Activated naive CD4-positive, alpha-beta T cell treated with anti-CD3 and anti-CD28 coated beads for 36 hours (primary cell): ENCODE data around the gene ISL1. TPM values are rescaled to one million over a fixed set of nuclear protein-coding genes. Genes with fewer than 3 reads are reported as not detected.
A peak's percentile ranks its signal among the peaks of the same experiment; 100 is the strongest.

Experiments used
- CTCF ChIA-PET: fragments of 350-600 bp; sonication (Branson Sonifier 250); formaldehyde crosslinking; loops from one replicate; lab custom pipeline; 2021; ENCODE audit warnings: antibody characterized with exemption; lab: Charles Lee
- DNase-seq: peaks from one replicate; pipeline ENCODE4 v3.0.0-alpha.2; 2020
- H3K27ac Mint-ChIP-seq: one replicate; pipeline ENCODE4 v1.8.0; 2021; ENCODE audit warnings: mild to moderate bottlenecking, mixed read lengths
- H3K27me3 Mint-ChIP-seq: one replicate; pipeline ENCODE4 v1.8.0; 2021; ENCODE audit warnings: low read depth, mixed read lengths
- H3K36me3 Mint-ChIP-seq: one replicate; pipeline ENCODE4 v1.8.0; 2021; ENCODE audit warnings: low read depth, mixed read lengths
- H3K4me1 Mint-ChIP-seq: one replicate; pipeline ENCODE4 v1.8.0; 2021; ENCODE audit warnings: low read depth, mixed read lengths
- H3K4me3 Mint-ChIP-seq: one replicate; pipeline ENCODE4 v1.8.0; 2021; ENCODE audit warnings: mild to moderate bottlenecking, moderate library complexity, mixed read lengths
- H3K9me3 Mint-ChIP-seq: one replicate; pipeline ENCODE4 v1.8.0; 2021; ENCODE audit warnings: mixed read lengths
- intact Hi-C: fragments of 100-400 bp; cut with micrococcal nuclease; formaldehyde crosslinking; loops from one replicate; pipeline ENCODE4 v1.15.1; 2023
- total RNA-seq, 2 experiments: library from RNA; stranded (reverse); gene quantifications; one replicate each; pipeline ENCODE4 v1.2.3, GENCODE V29; 2021

Gene ISL1
- total RNA-seq, 2 experiments from 2014 or later, result not detected

DNA sequence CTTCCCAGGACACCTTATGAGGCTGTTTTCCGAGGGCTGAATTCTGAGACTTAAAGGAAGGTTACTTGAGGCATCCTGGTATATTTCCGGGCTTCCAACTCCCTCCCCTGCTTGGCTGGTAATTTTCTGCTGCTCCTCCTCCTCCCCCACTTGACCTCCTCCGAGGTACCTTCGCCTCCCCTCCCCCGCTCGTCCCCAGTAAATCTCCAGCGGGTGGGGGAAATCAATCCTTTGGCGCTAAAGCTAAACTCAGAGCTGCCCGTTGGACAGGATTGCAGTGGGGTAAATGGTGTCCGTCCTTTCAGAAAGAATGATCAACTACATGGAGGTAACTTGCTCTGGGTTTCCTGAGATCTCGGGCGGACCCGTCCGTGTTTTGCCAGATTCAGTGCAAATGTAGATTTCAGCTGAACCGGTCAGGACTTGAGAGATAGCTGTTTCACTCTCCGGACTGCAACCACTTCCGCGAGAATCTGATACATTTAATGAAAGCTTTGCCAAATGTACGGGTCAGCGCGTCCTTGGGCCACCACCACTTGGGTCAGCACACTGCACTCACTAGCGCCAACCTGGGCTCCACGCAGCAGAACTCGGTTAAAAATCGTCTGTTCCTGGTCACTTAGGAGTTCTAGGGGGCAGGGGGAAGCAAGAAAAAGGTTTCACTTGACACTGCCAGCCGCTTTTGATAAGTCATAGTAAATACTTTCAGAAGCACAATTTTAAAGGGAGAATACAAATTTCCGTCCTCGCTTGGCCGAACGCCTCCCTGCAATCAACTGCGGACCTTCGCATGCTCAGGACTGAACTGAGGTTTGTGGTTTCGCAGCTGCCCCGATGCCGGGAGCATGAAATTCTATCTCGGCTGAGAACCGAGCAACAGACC is 4.6 kb upstream of the ISL1 start:
- H3K36me3 Mint-ChIP-seq, result no peaks in the 10 kb centered on the region
- H3K27me3 Mint-ChIP-seq, result peaks cover 78% of the 10 kb centered on the region
- no peaks in the 10 kb centered on the region for H3K9me3 Mint-ChIP-seq
- no peak for DNase-seq
- CTCF ChIA-PET, result interaction anchor here (0.9 kb wide), 1 partner anchor 1279 kb away, joined by 4 read pairs; no protein-coding TSS in a partner anchor
- intact Hi-C loops, result no loop called here
- H3K27ac Mint-ChIP-seq, result no peak overlapping the region
- no peak overlapping the region for H3K4me3 Mint-ChIP-seq
- peaks cover 16% of the 10 kb centered on the region for H3K4me1 Mint-ChIP-seq

DNA sequence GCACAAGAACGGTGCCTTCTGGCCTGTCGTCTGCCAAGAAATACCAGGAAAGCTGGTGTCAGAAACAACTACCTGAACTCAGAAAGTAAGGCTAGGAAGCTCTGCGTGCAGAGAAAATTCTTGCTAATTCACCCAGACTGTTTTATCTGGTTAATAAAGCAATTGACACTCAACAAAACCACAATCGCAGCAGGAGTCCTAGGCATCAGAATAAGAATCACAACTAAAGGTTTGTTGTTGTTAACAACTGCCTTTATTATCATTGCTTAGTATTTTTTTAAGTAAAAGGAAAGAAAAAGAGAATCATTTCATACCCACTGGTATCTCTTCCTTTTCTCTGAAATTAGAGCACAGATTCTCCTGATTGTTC is 3.9 kb upstream of the ISL1 start:
- Mint-ChIP-seq H3K9me3 (no peaks in the 10 kb centered on the region), H3K36me3 (no peaks in the 10 kb centered on the region), H3K4me1 (peaks cover 16% of the 10 kb centered on the region), H3K27me3 (peaks cover 84% of the 10 kb centered on the region), H3K27ac (no peak overlapping the region), H3K4me3 (no peak overlapping the region)
- intact Hi-C loops, result no loop called here
- no peak for DNase-seq
- CTCF ChIA-PET, result no interaction called here

DNA sequence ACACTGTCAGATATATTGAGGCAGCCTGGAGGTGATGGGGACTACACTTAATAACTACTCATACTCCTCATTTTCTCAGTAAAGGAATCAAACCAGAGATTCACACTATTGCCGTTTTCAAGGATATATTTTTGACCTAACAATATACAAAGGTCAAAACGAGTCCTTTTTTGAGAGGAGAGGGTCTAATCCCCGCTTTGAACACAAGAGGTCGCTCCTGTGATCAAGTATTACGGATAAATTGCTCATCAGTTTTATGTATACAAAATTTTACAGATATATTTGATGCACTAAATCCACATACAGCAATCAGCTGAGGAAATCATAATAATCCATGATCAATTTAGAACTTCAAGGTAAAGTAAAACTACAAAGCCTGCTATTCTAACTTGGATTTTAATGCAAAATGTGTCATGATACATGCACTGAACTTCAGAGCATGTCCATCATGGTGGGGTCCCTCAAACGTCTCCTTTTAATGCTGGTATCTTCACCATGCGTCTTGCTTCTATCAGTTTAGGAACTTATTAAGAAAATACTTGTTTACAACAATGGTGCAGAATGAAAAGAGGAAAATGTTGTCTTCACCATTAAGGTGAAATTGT is 2.5 kb upstream of the ISL1 start:
- Mint-ChIP-seq H3K4me3 (no peak overlapping the region), H3K9me3 (no peaks in the 10 kb centered on the region), H3K27ac (no peak overlapping the region), H3K4me1 (peaks cover 16% of the 10 kb centered on the region), H3K36me3 (no peaks in the 10 kb centered on the region), H3K27me3 (peaks cover 87% of the 10 kb centered on the region)
- CTCF ChIA-PET, result interaction anchor here (0.7 to 1.5 kb wide), 3 partner anchors 18 to 417 kb away, joined by 3 to 4 read pairs (median 4); no protein-coding TSS in a partner anchor
- peak; percentile 18 for DNase-seq
- intact Hi-C loops, result loop anchor here (1.0 to 5.0 kb wide), 4 partner anchors 418 to 1277 kb away; no protein-coding TSS in a partner anchor

DNA sequence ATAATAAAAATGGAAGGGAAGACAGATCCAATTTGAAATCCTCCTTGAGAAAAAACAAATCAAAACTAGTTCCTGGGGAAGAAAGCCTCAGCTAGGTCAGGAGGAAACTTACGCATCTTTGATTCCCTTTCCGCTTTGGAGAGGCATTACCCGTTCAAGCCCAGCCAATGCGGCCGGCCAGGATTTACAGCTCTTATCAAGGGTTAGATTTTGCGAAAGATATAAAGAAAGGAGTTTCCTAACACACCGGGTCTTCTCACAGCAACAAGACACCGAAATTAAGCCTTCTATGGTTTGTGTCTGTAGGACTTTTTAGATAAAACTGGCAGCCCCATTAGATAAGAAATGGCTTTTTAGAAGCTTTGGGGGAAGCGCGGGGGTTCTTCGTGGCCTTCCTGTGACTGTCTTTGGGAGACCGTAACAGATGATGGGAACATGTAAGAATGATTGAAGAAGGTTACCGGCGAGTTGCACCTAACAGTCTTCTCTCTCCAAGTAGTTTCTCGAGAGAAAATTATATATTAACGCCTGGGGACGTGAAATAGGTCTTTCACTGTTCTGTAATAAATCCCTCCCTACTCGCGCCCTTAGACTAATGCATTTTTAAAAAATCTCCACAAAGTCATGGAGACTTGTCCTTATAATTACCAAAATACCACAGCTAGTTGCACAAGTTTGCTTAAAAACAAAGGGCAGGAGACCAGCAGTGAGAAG is 1.3 kb upstream of the ISL1 start:
- Mint-ChIP-seq H3K36me3 (no peaks in the 10 kb centered on the region), H3K4me1 (peaks cover 16% of the 10 kb centered on the region), H3K27me3 (peaks cover 91% of the 10 kb centered on the region), H3K4me3 (no peak overlapping the region), H3K9me3 (no peaks in the 10 kb centered on the region), H3K27ac (no peak overlapping the region)
- no peak for DNase-seq
- intact Hi-C loops, result loop anchor here (2.0 to 5.0 kb wide), 3 partner anchors 419 to 975 kb away; no protein-coding TSS in a partner anchor
- CTCF ChIA-PET, result interaction anchor here (1.0 kb wide), 1 partner anchor 418 kb away, joined by 3 read pairs; no protein-coding TSS in a partner anchor

DNA sequence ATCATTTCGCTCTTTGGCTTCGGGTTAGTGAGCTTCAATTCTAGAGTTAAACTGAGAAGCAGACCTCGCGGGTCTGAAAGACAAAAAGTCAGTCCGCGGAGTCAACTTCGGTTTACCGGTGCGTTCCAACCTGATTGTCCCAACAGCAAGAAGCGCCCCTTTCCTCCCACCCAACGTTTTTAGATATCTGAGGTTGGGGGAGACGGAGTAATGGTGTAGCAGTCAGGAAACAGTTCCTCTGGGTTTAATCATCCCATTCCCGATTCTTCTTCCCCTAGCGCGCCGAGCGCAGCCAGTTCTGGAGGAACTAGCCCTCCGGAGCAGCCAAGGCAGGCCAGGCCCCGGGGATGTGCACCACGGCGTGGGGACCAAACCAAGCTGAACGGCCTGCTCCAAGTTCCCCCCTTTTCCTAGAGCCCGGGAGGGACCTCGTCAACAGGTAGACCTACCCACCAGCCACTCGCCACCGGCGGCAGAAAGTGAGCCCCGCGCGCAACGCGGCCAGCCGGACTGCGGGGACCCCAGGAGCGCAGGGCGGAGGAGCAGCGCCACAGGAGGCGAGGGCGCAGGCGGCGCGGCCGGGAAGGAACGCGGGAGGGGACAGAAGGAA is 622 bp upstream of the ISL1 start:
- intact Hi-C loops, result loop anchor here (5.0 kb wide), 1 partner anchor 975 kb away; no protein-coding TSS in a partner anchor
- no peak for DNase-seq
- CTCF ChIA-PET, result no interaction called here
- H3K4me1 Mint-ChIP-seq, result peaks cover 16% of the 10 kb centered on the region
- H3K27me3 Mint-ChIP-seq, result peaks cover 91% of the 10 kb centered on the region
- no peaks in the 10 kb centered on the region for H3K36me3 Mint-ChIP-seq
- H3K4me3 Mint-ChIP-seq, result peak overlapping the region; percentile 19
- H3K27ac Mint-ChIP-seq, result no peak overlapping the region
- H3K9me3 Mint-ChIP-seq, result no peaks in the 10 kb centered on the region

DNA sequence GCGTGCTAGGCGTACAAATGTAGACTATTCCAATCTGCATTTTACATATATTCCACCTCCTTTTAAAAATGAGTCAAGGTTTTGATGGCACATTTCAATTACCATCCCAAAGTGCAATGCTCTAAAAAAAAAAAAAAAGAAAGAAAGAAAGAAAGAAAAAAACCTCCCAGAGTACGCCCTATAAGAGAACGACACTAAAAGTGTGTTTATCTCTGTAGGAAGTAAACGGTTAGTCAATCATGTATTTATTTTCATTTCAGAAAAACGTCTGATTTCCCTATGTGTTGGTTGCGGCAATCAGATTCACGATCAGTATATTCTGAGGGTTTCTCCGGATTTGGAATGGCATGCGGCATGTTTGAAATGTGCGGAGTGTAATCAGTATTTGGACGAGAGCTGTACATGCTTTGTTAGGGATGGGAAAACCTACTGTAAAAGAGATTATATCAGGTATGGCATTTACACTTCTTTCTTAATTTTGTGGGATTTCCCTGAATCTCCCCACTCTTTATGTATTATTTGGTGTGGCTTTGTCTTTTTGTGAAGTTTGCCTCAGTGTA is 1.1 kb downstream of the ISL1 start:
- Mint-ChIP-seq H3K27me3 (peaks cover 88% of the 10 kb centered on the region), H3K36me3 (no peaks in the 10 kb centered on the region), H3K27ac (no peak overlapping the region), H3K9me3 (no peaks in the 10 kb centered on the region), H3K4me3 (no peak overlapping the region), H3K4me1 (peaks cover 5% of the 10 kb centered on the region)
- DNase-seq, result no peak
- CTCF ChIA-PET, result no interaction called here
- intact Hi-C loops, result loop anchor here (5.0 kb wide), 1 partner anchor 973 kb away; no protein-coding TSS in a partner anchor

DNA sequence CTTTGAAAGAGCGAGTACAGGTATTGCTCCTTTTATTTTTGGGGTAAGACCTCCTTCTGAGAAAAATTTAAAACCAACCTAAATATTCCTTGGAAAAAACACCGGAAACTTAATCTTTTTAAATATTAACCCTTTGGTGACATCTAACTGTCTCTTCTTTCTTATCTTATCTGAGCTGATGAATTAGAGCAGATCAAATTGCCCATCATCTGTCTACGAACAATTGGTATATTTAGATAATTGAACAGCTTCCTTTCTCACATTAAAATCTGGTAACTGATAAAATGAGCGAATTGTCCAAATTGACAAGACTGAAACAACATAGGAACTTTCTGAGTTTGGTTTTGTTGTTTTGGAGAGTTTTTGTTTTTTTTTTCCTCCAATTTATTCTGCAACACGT is 2.0 kb downstream of the ISL1 start:
- peaks cover 3% of the 10 kb centered on the region for H3K4me1 Mint-ChIP-seq
- no peaks in the 10 kb centered on the region for H3K36me3 Mint-ChIP-seq
- no peak overlapping the region for H3K27ac Mint-ChIP-seq
- H3K27me3 Mint-ChIP-seq, result peaks cover 84% of the 10 kb centered on the region
- intact Hi-C loops, result no loop called here
- DNase-seq, result no peak
- no peak overlapping the region for H3K4me3 Mint-ChIP-seq
- no peaks in the 10 kb centered on the region for H3K9me3 Mint-ChIP-seq
- CTCF ChIA-PET, result no interaction called here

DNA sequence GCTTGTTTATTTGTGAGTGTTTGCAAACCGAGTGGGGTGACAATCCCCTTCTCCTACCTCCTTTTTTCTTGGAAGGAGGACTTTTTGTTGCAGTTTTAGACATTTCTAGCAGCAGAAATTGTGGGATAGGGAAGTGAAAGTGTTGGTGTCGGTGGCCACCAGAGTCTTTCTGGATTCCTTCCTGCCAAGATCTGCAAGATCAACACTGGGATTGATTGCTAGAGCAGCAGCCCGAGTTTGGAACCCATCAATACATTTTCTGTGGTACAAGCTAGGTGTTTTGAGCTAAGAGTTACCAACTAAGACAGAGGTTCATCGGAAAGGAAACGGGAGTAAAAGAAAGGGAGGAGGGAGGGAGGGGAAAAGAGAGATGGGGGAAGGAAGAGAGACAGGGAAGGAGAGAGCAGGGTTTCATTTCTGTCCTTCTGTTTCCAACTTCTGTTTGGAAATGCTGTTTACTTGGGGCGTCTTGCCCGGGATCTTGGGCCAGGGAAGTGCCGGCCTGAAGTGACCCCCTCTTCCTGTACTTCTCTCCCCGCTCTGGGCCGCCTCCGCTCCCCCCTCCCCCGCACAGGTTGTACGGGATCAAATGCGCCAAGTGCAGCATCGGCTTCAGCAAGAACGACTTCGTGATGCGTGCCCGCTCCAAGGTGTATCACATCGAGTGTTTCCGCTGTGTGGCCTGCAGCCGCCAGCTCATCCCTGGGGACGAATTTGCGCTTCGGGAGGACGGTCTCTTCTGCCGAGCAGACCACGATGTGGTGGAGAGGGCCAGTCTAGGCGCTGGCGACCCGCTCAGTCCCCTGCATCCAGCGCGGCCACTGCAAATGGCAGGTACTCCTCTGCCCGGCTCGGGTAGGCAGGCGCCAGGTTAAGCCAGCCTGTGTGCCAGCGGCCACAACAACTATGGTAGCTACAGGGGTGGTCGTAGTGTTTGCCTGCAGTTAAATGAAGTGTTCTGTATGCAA is 4.0 kb downstream of the ISL1 start:
- no peak overlapping the region for H3K27ac Mint-ChIP-seq
- H3K4me3 Mint-ChIP-seq, result no peak overlapping the region
- no peaks in the 10 kb centered on the region for H3K9me3 Mint-ChIP-seq
- CTCF ChIA-PET, result no interaction called here
- intact Hi-C loops, result no loop called here
- DNase-seq, result no peak
- H3K4me1 Mint-ChIP-seq, result peaks cover 2% of the 10 kb centered on the region
- peaks cover 77% of the 10 kb centered on the region for H3K27me3 Mint-ChIP-seq
- H3K36me3 Mint-ChIP-seq, result no peaks in the 10 kb centered on the region

DNA sequence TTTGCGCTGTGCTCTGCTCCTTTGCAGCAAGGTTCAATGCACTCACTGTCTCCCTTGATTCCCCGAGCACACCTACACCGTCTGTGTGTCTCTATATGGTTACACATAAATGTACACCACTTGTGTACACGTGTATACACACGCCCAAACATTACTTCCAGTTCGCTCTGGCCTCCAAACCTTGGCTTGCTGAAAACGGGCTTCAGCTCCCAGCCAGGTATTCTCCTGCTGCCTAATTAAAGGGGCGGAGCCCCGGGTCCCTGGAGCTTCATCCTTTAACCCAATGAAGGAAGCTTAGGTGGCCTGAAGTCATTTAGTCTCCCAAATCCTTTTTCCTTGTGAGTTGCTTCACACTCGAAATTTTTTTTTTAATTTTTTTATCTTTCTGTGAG is 4.6 kb downstream of the ISL1 start:
- DNase-seq, result no peak
- H3K4me3 Mint-ChIP-seq, result no peak overlapping the region
- H3K4me1 Mint-ChIP-seq, result peaks cover 2% of the 10 kb centered on the region
- no peak overlapping the region for H3K27ac Mint-ChIP-seq
- CTCF ChIA-PET, result no interaction called here
- peaks cover 2% of the 10 kb centered on the region for H3K9me3 Mint-ChIP-seq
- intact Hi-C loops, result no loop called here
- H3K27me3 Mint-ChIP-seq, result peaks cover 78% of the 10 kb centered on the region
- no peaks in the 10 kb centered on the region for H3K36me3 Mint-ChIP-seq

DNA sequence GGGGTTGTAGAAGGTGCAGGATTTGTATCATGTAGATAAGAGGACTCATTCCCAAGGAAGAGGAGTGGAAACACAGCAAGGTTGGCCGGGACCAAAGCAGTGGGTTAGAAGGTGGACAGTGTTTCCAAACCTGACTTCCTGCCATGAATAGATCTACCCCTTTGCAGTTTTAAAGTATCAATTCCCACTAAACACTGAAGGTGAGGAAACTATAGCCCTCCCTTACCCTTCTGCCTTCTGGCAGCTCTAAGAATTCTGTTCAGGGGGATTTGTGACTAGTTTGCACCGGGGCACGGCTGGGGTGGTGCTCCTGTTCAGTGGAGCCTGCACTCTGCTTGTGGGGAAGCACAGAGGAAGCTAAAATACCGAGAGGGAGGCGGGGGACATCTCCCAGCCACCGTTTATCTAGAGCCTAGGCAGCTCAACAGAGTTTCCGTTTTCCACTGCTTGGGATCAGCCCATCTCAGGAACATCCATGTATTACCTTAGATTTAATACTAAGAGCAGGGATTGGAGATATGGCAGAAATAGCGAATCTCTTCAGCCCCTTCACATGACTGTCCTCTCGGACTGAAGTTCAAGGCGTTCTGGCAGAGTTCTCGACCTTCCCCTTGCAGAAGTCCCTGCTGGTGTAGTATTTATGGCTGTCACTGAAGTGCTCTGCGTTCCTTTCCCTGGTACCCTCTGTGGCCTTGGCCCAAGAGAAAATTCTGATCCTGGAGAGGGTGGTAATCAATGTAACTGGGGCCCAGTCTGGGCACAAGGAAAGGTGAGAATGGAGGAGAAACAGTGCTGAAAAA is 5.4 kb downstream of the ISL1 start:
- Mint-ChIP-seq H3K9me3 (peaks cover 4% of the 10 kb centered on the region), H3K4me1 (no peaks in the 10 kb centered on the region), H3K36me3 (no peaks in the 10 kb centered on the region), H3K4me3 (no peak overlapping the region), H3K27ac (no peak overlapping the region), H3K27me3 (peaks cover 74% of the 10 kb centered on the region)
- intact Hi-C loops, result no loop called here
- no peak for DNase-seq
- CTCF ChIA-PET, result no interaction called here
